H1 (cell line): ENCODE results near the gene PHLDB3. TPM values are rescaled to one million over a fixed set of nuclear protein-coding genes. Genes with fewer than 3 reads are reported as not detected.

Experiments used
- CTCF ChIA-PET: fragments of 300-600 bp; sonication (Branson Sonifier 250); formaldehyde crosslinking; loops from one replicate; lab custom pipeline; 2021; ENCODE audit not compliant: partially characterized antibody; lab: Charles Lee
- POLR2A ChIA-PET: fragments of 300-600 bp; sonication (Branson Sonifier 250); formaldehyde crosslinking; loops from one replicate; lab custom pipeline; 2021; ENCODE audit warnings: inconsistent platforms; ENCODE audit not compliant: partially characterized antibody; lab: Charles Lee
- DNase-seq, 2 experiments: peaks; one replicate each; pipeline versions ENCODE4 v3.0.0 to v3.0.0-alpha.2; 2010 to 2022; ENCODE audit warnings: low spot score in 2 of 2, low read depth in 1 of 2, mixed read lengths in 1 of 2
- FAIRE-seq: peaks from 2 replicates; lab custom pipeline; 2011; peaks lifted over from hg19 to GRCh38; lab: Jason Lieb, UNC
- H2AFZ ChIP-seq: 2 replicates; pipeline ENCODE4 v1.8.1; 2012; ENCODE audit warnings: low read length, inconsistent platforms
- H2AK5ac ChIP-seq: 2 replicates; pipeline ENCODE4 v1.6.1; 2013; ENCODE audit warnings: low read depth, low read length
- H2BK120ac ChIP-seq: replicated peaks from 2 replicates; pipeline ENCODE3; 2013; ENCODE audit warnings: low read depth, low read length, inconsistent platforms
- H2BK12ac ChIP-seq: 2 replicates; pipeline ENCODE4 v1.6.1; 2013; ENCODE audit warnings: low read depth, low read length
- H2BK15ac ChIP-seq: 2 replicates; pipeline ENCODE4 v1.6.1; 2013; ENCODE audit warnings: low read length
- H2BK20ac ChIP-seq: 2 replicates; pipeline ENCODE4 v1.6.1; 2013; ENCODE audit warnings: low read length
- H2BK5ac ChIP-seq: 2 replicates; pipeline ENCODE4 v1.6.1; 2013; ENCODE audit warnings: low read depth, low read length
- H3K14ac ChIP-seq: 2 replicates; pipeline ENCODE4 v1.6.1; 2013; ENCODE audit warnings: inconsistent platforms; ENCODE audit not compliant: insufficient read length
- H3K18ac ChIP-seq: 2 replicates; pipeline ENCODE4 v1.6.1; 2013; ENCODE audit warnings: low read length; ENCODE audit errors: extremely low read depth
- H3K23ac ChIP-seq: 2 replicates; pipeline ENCODE4 v1.6.1; 2013; ENCODE audit warnings: inconsistent platforms; ENCODE audit not compliant: insufficient read length
- H3K23me2 ChIP-seq: 2 replicates; pipeline ENCODE4 v1.6.1; 2013; ENCODE audit warnings: low read depth, low read length
- H3K27ac ChIP-seq: 2 replicates; pipeline ENCODE4 v1.6.1; 2011; ENCODE audit warnings: low read depth, low read length, inconsistent platforms
- H3K27me3 ChIP-seq, 4 experiments: replicated peaks in 1 of 4; 1 replicate in 1 of 4; 2 replicates in 3 of 4; pipeline versions ENCODE4 v1.6.1 to v1.8.1; 2011 to 2013; ENCODE audit warnings: low read length in 3 of 4, mild to moderate bottlenecking in 3 of 4, inconsistent platforms in 2 of 4, mixed read lengths in 2 of 4, moderate library complexity in 1 of 4; ENCODE audit not compliant: control insufficient read depth in 3 of 4, insufficient read depth in 3 of 4; ENCODE audit errors: extremely low read depth in 1 of 4
- H3K36me3 ChIP-seq, 4 experiments: 2 replicates each; pipeline versions ENCODE4 v1.6.1 to v1.8.1; 2011 to 2013; ENCODE audit warnings: mild to moderate bottlenecking in 4 of 4, low read length in 3 of 4, moderate library complexity in 2 of 4, control low read depth in 1 of 4, inconsistent platforms in 1 of 4; ENCODE audit not compliant: insufficient read depth in 4 of 4, control insufficient read depth in 2 of 4
- H3K4ac ChIP-seq: replicated peaks from 2 replicates; pipeline ENCODE3; 2013; ENCODE audit warnings: low read length, low read depth, mixed read lengths, inconsistent platforms; ENCODE audit not compliant: insufficient read length
- H3K4me1 ChIP-seq, 4 experiments: replicated peaks in 1 of 4; 1 replicate in 1 of 4; 2 replicates in 3 of 4; pipeline versions ENCODE4 v1.6.1 to v1.8.1; 2011 to 2013; ENCODE audit warnings: low read length in 3 of 4, inconsistent platforms in 2 of 4, mixed read lengths in 1 of 4; ENCODE audit not compliant: insufficient read depth in 4 of 4, control insufficient read depth in 3 of 4
- H3K4me2 ChIP-seq, 2 experiments: 2 replicates each; pipeline versions ENCODE4 v1.6.1 to v1.8.1; 2011 to 2013; ENCODE audit warnings: low read depth in 2 of 2, low read length in 2 of 2, control low read depth in 1 of 2, inconsistent platforms in 1 of 2, mild to moderate bottlenecking in 1 of 2; ENCODE audit not compliant: insufficient read depth in 1 of 2
- H3K4me3 ChIP-seq, 4 experiments: fragments of 200-600, 300-600 bp in 1 of 4; sonication (generic), shearing (Covaris generic), sonication (Bioruptor Twin) in 1 of 4; 2 replicates each; pipeline versions ENCODE4 v1.5.1 to v1.8.1; 2011 to 2016; ENCODE audit warnings: low read length in 4 of 4, low read depth in 3 of 4, control low read depth in 2 of 4, inconsistent platforms in 2 of 4, mild to moderate bottlenecking in 2 of 4, mixed read lengths in 1 of 4, moderate library complexity in 1 of 4; ENCODE audit not compliant: insufficient read depth in 2 of 4; ENCODE audit errors: extremely low read depth in 1 of 4
- H3K56ac ChIP-seq: replicated peaks from 2 replicates; pipeline ENCODE3; 2013; ENCODE audit warnings: low read depth, mild to moderate bottlenecking, mixed read lengths, low read length, inconsistent platforms; ENCODE audit not compliant: insufficient read length
- H3K79me1 ChIP-seq: 2 replicates; pipeline ENCODE4 v1.6.1; 2013; ENCODE audit warnings: low read depth, low read length, control low read depth
- H3K79me2 ChIP-seq, 2 experiments: 2 replicates each; pipeline versions ENCODE4 v1.6.1 to v1.8.1; 2012 to 2013; ENCODE audit warnings: low read length in 2 of 2, mild to moderate bottlenecking in 2 of 2, inconsistent platforms in 1 of 2; ENCODE audit not compliant: insufficient read depth in 2 of 2, control insufficient read depth in 1 of 2
- H3K9ac ChIP-seq, 4 experiments: replicated peaks in 1 of 4; 1 replicate in 1 of 4; 2 replicates in 3 of 4; pipeline versions ENCODE4 v1.6.1 to v1.8.1; 2011 to 2013; ENCODE audit warnings: low read depth in 3 of 4, low read length in 3 of 4, control low read depth in 2 of 4, mild to moderate bottlenecking in 2 of 4, moderate library complexity in 2 of 4, inconsistent platforms in 1 of 4; ENCODE audit errors: extremely low read depth in 1 of 4
- H3K9me3 ChIP-seq, 2 experiments: 2 replicates each; pipeline versions ENCODE4 v1.6.1 to v1.8.1; 2012 to 2013; ENCODE audit warnings: mild to moderate bottlenecking in 2 of 2, moderate library complexity in 2 of 2, control low read depth in 1 of 2, inconsistent platforms in 1 of 2, low read depth in 1 of 2, low read length in 1 of 2, mixed read lengths in 1 of 2; ENCODE audit not compliant: insufficient read depth in 2 of 2
- H4K20me1 ChIP-seq, 2 experiments: replicated peaks in 1 of 2; 2 replicates each; pipeline versions ENCODE3 to v1.8.1; 2011 to 2013; ENCODE audit warnings: inconsistent platforms in 2 of 2, low read length in 2 of 2, mild to moderate bottlenecking in 1 of 2; ENCODE audit not compliant: insufficient read depth in 2 of 2, control insufficient read depth in 1 of 2
- H4K5ac ChIP-seq: 2 replicates; pipeline ENCODE4 v1.6.1; 2013; ENCODE audit warnings: low read length, low read depth, mixed read lengths, inconsistent platforms; ENCODE audit not compliant: insufficient read length
- H4K8ac ChIP-seq: 2 replicates; pipeline ENCODE4 v1.8.0; 2013; ENCODE audit warnings: mild to moderate bottlenecking, moderate library complexity, low read length, inconsistent platforms; ENCODE audit not compliant: insufficient read depth; ENCODE audit errors: extremely low read depth
- H4K91ac ChIP-seq: replicated peaks from 2 replicates; pipeline ENCODE3; 2013; ENCODE audit warnings: low read length, mixed read lengths, inconsistent platforms; ENCODE audit not compliant: insufficient read length
- ATF3 ChIP-seq: IDR thresholded peaks from 2 replicates; pipeline ENCODE4 v1.6.1; 2011; ENCODE audit warnings: low read depth, mild to moderate bottlenecking, low read length; ENCODE audit not compliant: insufficient read depth
- BCL11A ChIP-seq, 2 experiments: IDR thresholded peaks; one replicate each; pipeline ENCODE4 v1.6.1; 2011; ENCODE audit warnings: low read depth in 2 of 2, low read length in 2 of 2, mild to moderate bottlenecking in 2 of 2
- CHD1 ChIP-seq: IDR thresholded peaks from 2 replicates; pipeline ENCODE4 v1.6.1; 2012; ENCODE audit warnings: low read depth, low read length, improper control_type of control experiment
- CTCF ChIP-seq, 3 experiments: IDR thresholded peaks; 1 replicate in 2 of 3; 2 replicates in 1 of 3; pipeline versions ENCODE4 v1.5.1 to v1.6.1; 2011; ENCODE audit warnings: low read length in 3 of 3, mild to moderate bottlenecking in 3 of 3, inconsistent platforms in 2 of 3, low read depth in 1 of 3, moderate library complexity in 1 of 3; ENCODE audit not compliant: insufficient read depth in 1 of 3; ENCODE audit errors: control extremely low read depth in 1 of 3
- HDAC6 ChIP-seq: IDR thresholded peaks from one replicate; pipeline ENCODE4 v1.7.1; 2012; ENCODE audit warnings: low read depth, mild to moderate bottlenecking, inconsistent platforms, low read length, moderate library complexity
- KDM1A ChIP-seq: fragments of 200-600, 300-600 bp; sonication (generic); IDR thresholded peaks from 2 replicates; pipeline ENCODE4 v1.7.1; 2016; ENCODE audit warnings: mild to moderate bottlenecking, low read length, borderline replicate concordance
- MAFK ChIP-seq: IDR thresholded peaks from 2 replicates; pipeline ENCODE4 v1.6.1; 2012; ENCODE audit warnings: low read depth, mild to moderate bottlenecking, improper control_type of control experiment, low read length
- POLR2A ChIP-seq, 2 experiments: IDR thresholded peaks; 1 replicate in 1 of 2; 2 replicates in 1 of 2; pipeline ENCODE4 v1.6.1; 2011; ENCODE audit warnings: low read depth in 2 of 2, low read length in 2 of 2, mild to moderate bottlenecking in 2 of 2; ENCODE audit errors: control extremely low read depth in 1 of 2
- SP2 ChIP-seq: IDR thresholded peaks from 2 replicates; pipeline ENCODE4 v1.6.1; 2012; ENCODE audit warnings: mild to moderate bottlenecking, low read length, inconsistent platforms
- YY1 ChIP-seq: IDR thresholded peaks from 2 replicates; pipeline ENCODE4 v1.6.1; 2011; ENCODE audit warnings: low read depth, mild to moderate bottlenecking, low read length
- WGBS, 2 experiments: shearing (Covaris generic) in 1 of 2; methylation state at CpG; one replicate each; pipeline versions ENCODE4 v1.1.6 to v1.1.7; 2013 to 2015; ENCODE audit warnings: low lambda C conversion rate in 2 of 2, mixed read lengths in 2 of 2, inconsistent platforms in 1 of 2, low coverage in 1 of 2, missing lambda C conversion rate in 1 of 2; ENCODE audit not compliant: insufficient replicate concordance in 2 of 2, insufficient coverage in 1 of 2, insufficient read length in 1 of 2; ENCODE audit errors: extremely low coverage in 1 of 2, missing lambda C conversion rate in 1 of 2; 5-methylcytosine and 5-hydroxymethylcytosine counted together
- polyA plus RNA-seq, 7 experiments: library from polyadenylated mRNA; depleted of rRNA in 3 of 7; stranded (reverse) in 5 of 7; unstranded in 2 of 7; fragments of >200 nt in 5 of 7; fragments of 200-250 nt in 2 of 7; gene quantifications; 1 replicate in 5 of 7; 2 replicates in 1 of 7; 4 replicates in 1 of 7; pipeline versions ENCODE4 v1.2.1 to v1.2.3, GENCODE V29; 2011 to 2013; ENCODE audit warnings: missing spikeins in 2 of 7, mixed read lengths in 2 of 7
- total RNA-seq: library from RNA; stranded (reverse); fragmentation: NEBNext Ultra II Directional; extraction: Animal tissue kit (Norgen Biotek cat#: 25700); gene quantifications from 2 replicates; pipeline ENCODE4 v1.2.1, GENCODE V29; 2021

Gene PHLDB3
- total and polyA plus RNA-seq, 2 of the 8 experiments (the other 6 are each of a cell fraction or from before 2014, with no cell fraction given): 4.0 to 8.5 TPM

DNA sequence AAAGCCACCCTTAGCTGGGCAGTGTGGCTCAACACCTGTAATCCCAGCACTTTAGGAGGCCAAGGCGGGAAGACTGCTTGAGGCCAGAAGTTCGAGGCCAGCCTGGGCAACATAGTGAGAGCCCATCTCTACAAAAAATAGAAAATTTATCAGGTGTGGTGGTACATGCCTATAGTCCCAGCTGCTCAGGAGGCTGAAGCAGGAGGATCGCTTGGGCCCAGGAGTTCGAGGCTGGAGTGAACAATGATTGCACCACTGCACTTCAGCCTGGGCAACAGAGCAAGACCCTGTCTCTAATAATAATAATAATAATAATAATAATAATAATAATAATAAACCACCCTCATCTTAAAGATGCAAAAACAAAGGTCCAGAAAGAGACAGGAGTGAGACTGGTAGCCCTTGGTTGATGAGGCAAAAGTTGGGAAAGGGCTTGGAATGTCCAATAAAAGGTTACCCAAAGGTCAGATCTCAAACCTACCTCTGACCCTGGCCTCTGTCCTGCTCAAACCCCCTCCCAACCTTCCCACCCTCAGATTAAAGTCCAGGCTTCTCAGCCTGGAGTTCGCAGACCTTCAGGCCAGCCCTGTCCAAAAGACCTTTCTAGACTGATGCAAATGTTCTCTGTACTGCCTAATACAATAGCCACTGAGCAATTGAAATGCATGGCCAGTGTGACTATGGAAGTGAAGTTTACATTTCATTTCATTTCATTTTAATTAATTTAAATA is 37.5 kb upstream of the PHLDB3 start:
- Histone ChIP-seq H3K56ac (no peak overlapping the region), H3K4me3 (no peak overlapping the region), H2BK20ac (no peak overlapping the region), H3K27ac (no peak overlapping the region), H3K4me2 (no peak overlapping the region), H4K20me1 (no peaks in the 10 kb centered on the region), H3K14ac (no peak overlapping the region), H2BK120ac (no peak overlapping the region), H3K27me3 (no peaks in the 10 kb centered on the region; a peak in 1 of 7 replicates), H2BK15ac (no peak overlapping the region), H3K36me3 (peaks cover 10 to 61% (median 37%) of the 10 kb centered on the region in 4 experiments; a peak in 7 of 8 replicates), H3K23me2 (no peaks in the 10 kb centered on the region), H4K5ac (no peak overlapping the region), H2BK5ac (no peak overlapping the region), H3K79me1 (no peaks in the 10 kb centered on the region), H3K23ac (no peak overlapping the region), H2BK12ac (no peak overlapping the region), H3K9ac (no peak overlapping the region), H2AK5ac (no peak overlapping the region), H3K79me2 (no peaks in the 10 kb centered on the region), H3K18ac (no peak overlapping the region), H4K91ac (no peak overlapping the region), H3K4ac (no peak overlapping the region), H3K9me3 (peaks cover 0 to 7% of the 10 kb centered on the region in 2 experiments; a peak in 1 of 4 replicates), H2AFZ (no peak overlapping the region), H3K4me1 (no peaks in the 10 kb centered on the region), H4K8ac (no peak overlapping the region)
- CTCF ChIA-PET: interaction anchor here (8.0 kb wide), 1 partner anchor 13 kb away, joined by 62 read pairs; no protein-coding TSS in a partner anchor
- FAIRE-seq (no peak), DNase-seq (no peak)
- 89% methylated on average over 5 of the region's 5 CpGs; no CpG with 5 or more reads in 1 of the 2 experiments for WGBS, 2 experiments
- POLR2A ChIA-PET: interaction anchor here (0.8 to 1.2 kb wide), 2 partner anchors 20 to 55 kb away, joined by 3 to 4 read pairs; no protein-coding TSS in a partner anchor
- no peak for TF ChIP-seq HDAC6
- no peak for TF ChIP-seq BCL11A (IDR thresholded peaks at IDR 0.05; ENCODE audit: low read depth in 2 of 2, low read length in 2 of 2)
- no peak for TF ChIP-seq ATF3
- TF ChIP-seq CTCF (IDR thresholded peaks at IDR 0.05; ENCODE audit: control extremely low read depth in 1 of 3, insufficient read depth in 1 of 3, low read depth in 1 of 3, low read length in 3 of 3): no peak
- no peak for TF ChIP-seq MAFK
- TF ChIP-seq POLR2A (IDR thresholded peaks at IDR 0.05; ENCODE audit: control extremely low read depth in 1 of 2, low read depth in 2 of 2, low read length in 2 of 2): no peak
- TF ChIP-seq YY1: no peak
- no peak for TF ChIP-seq SP2
- no peak for TF ChIP-seq KDM1A
- TF ChIP-seq CHD1: no peak
